ENCODE results near the gene TOX2. TPM values are rescaled to one million over a fixed set of nuclear protein-coding genes. Genes with fewer than 3 reads are reported as not detected.

The TOX2 gene
- total RNA-seq, 1 experiment from 2014 or later, result 0.18 TPM

GRCh38 chr20:43975096-43975768, 60.6 kb downstream of the TOX2 start:
- no peak for DNase-seq (ENCODE audit: low spot score)

GRCh38 chr20:43976547-43976946, 61.9 kb downstream of the TOX2 start:
- DNase-seq (ENCODE audit: low spot score), result no peak

- DNase-seq (ENCODE audit: low spot score), result no peak
Observed at GRCh38 chr20:43977252-43977651, 62.6 kb downstream of the TOX2 start.

- DNase-seq (ENCODE audit: low spot score), result no peak
Observed at GRCh38 chr20:43977962-43978361, 63.3 kb downstream of the TOX2 start.

GRCh38 chr20:43979576-43980105, 65.0 kb downstream of the TOX2 start:
- no peak for DNase-seq (ENCODE audit: low spot score)

GRCh38 chr20:43981540-43981939, 66.9 kb downstream of the TOX2 start:
- DNase-seq (ENCODE audit: low spot score), result no peak

GRCh38 chr20:43982016-43982415, 67.4 kb downstream of the TOX2 start:
- DNase-seq (ENCODE audit: low spot score), result no peak

- DNase-seq (ENCODE audit: low spot score), result no peak
Observed at GRCh38 chr20:43982886-43983285, 68.2 kb downstream of the TOX2 start.

- peak; percentile 22 for DNase-seq (ENCODE audit: low spot score)
Observed at GRCh38 chr20:43983359-43983758, 68.7 kb downstream of the TOX2 start.

GRCh38 chr20:43983904-43984361, 69.3 kb downstream of the TOX2 start:
- DNase-seq (ENCODE audit: low spot score), result no peak

- DNase-seq (ENCODE audit: low spot score), result no peak
Observed at GRCh38 chr20:43984587-43984986, 69.9 kb downstream of the TOX2 start.

- DNase-seq (ENCODE audit: low spot score), result no peak
Observed at GRCh38 chr20:43985121-43985520, 70.5 kb downstream of the TOX2 start.

GRCh38 chr20:43985608-43986316, 71.1 kb downstream of the TOX2 start:
- no peak for DNase-seq (ENCODE audit: low spot score)

- no peak for DNase-seq (ENCODE audit: low spot score)
Observed at GRCh38 chr20:43987018-43987417, 72.4 kb downstream of the TOX2 start.

GRCh38 chr20:43987531-43987930, 72.9 kb downstream of the TOX2 start:
- DNase-seq (ENCODE audit: low spot score), result no peak

- no peak for DNase-seq (ENCODE audit: low spot score)
Observed at GRCh38 chr20:43988451-43988850, 73.8 kb downstream of the TOX2 start.

GRCh38 chr20:43988867-43989266, 74.2 kb downstream of the TOX2 start:
- no peak for DNase-seq (ENCODE audit: low spot score)

GRCh38 chr20:43991261-43991660, 76.6 kb downstream of the TOX2 start:
- DNase-seq (ENCODE audit: low spot score), result no peak

- DNase-seq (ENCODE audit: low spot score), result no peak
Observed at GRCh38 chr20:43991982-43992381, 77.3 kb downstream of the TOX2 start.

- DNase-seq (ENCODE audit: low spot score), result no peak
Observed at GRCh38 chr20:43992885-43993284, 78.2 kb downstream of the TOX2 start.

GRCh38 chr20:43993560-43993959, 78.9 kb downstream of the TOX2 start:
- DNase-seq (ENCODE audit: low spot score), result no peak

GRCh38 chr20:43994486-43995100, 79.9 kb downstream of the TOX2 start:
- no peak for DNase-seq (ENCODE audit: low spot score)

GRCh38 chr20:43995645-43996044, 81.0 kb downstream of the TOX2 start:
- no peak for DNase-seq (ENCODE audit: low spot score)
